Measurements from ENCODE around the gene AHNAK.
"Not testable (repeated sequence)": the region's sequence is repeated elsewhere in the genome, so short reads cannot be mapped to it uniquely, and the experiment has no call there.

The AHNAK gene, protein sequence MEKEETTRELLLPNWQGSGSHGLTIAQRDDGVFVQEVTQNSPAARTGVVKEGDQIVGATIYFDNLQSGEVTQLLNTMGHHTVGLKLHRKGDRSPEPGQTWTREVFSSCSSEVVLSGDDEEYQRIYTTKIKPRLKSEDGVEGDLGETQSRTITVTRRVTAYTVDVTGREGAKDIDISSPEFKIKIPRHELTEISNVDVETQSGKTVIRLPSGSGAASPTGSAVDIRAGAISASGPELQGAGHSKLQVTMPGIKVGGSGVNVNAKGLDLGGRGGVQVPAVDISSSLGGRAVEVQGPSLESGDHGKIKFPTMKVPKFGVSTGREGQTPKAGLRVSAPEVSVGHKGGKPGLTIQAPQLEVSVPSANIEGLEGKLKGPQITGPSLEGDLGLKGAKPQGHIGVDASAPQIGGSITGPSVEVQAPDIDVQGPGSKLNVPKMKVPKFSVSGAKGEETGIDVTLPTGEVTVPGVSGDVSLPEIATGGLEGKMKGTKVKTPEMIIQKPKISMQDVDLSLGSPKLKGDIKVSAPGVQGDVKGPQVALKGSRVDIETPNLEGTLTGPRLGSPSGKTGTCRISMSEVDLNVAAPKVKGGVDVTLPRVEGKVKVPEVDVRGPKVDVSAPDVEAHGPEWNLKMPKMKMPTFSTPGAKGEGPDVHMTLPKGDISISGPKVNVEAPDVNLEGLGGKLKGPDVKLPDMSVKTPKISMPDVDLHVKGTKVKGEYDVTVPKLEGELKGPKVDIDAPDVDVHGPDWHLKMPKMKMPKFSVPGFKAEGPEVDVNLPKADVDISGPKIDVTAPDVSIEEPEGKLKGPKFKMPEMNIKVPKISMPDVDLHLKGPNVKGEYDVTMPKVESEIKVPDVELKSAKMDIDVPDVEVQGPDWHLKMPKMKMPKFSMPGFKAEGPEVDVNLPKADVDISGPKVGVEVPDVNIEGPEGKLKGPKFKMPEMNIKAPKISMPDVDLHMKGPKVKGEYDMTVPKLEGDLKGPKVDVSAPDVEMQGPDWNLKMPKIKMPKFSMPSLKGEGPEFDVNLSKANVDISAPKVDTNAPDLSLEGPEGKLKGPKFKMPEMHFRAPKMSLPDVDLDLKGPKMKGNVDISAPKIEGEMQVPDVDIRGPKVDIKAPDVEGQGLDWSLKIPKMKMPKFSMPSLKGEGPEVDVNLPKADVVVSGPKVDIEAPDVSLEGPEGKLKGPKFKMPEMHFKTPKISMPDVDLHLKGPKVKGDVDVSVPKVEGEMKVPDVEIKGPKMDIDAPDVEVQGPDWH (N-terminal part only)

DNA sequence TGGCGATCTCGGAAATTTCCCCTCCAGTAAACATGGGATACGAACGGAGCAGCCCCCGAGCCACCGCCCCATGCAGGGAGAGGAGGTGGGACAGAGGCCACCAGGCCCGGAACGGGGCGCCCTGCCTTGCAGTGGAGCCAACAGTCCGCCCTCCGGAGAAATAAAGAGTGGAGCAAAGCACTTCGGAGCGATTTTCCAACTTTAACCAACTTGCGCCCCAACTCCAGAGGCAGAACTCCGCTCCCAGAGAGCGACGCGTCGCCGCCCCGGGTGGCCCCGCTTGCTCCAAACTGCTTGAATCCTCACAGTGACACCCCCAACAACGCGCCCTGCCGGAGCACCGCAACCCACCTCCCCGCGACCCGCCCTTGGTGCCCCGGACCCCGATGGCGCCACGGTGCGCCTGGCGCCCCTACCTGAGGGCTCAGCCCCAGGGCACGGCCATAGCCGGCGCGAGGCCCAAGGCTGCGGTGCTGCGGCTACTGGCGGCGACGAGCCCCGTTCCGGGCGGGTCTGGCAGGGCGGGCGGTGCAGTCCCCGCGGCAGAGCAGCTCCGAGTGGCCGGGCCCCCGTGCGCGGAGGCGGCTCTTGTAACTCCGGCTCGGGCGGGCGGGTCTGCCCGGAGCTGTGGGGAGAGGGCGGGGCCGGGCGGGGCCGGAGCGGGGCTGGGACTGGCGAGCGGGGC, at the start of gene AHNAK:
TSS of gene AHNAK (minus strand) at position 563 of the 685 bp plus-strand sequence. CDS start 10,708 bp downstream, outside the sequence.
- Histone ChIP-seq H3K9me3 (no peaks in the 10 kb centered on the region), H3K36me3 (replicated peaks) (0 out of 2 replicates have a peak, but pooled peaks cover 3% of the 10 kb centered on the region), H3K4me1 (peaks cover 27% of the 10 kb centered on the region), H3K27me3 (ENCODE audit: low read depth) (no peaks in the 10 kb centered on the region), H3K4me3 (peak within 1 kb of the TSS; percentile 87)
- in situ Hi-C loops (cut with MboI; ENCODE audit: low sequenced_read_pairs), result loop anchor here (10.0 kb wide), 1 partner anchor 122 kb away; no protein-coding TSS in a partner anchor
- DNase-seq (ENCODE audit: low spot score in 2 of 2), result peak; percentile 60 to 84

GRCh38 chr11:62595124-62595523, 48.5 kb upstream of the AHNAK start:
- no peak for DNase-seq (ENCODE audit: low spot score in 2 of 2)
- Histone ChIP-seq H3K36me3 (replicated peaks) (peaks cover 69% of the 10 kb centered on the region), H3K9me3 (no peaks in the 10 kb centered on the region), H3K4me3 (no peak overlapping the region), H3K27me3 (ENCODE audit: low read depth) (no peaks in the 10 kb centered on the region), H3K4me1 (peaks cover 15% of the 10 kb centered on the region)
- in situ Hi-C loops (cut with MboI; ENCODE audit: low sequenced_read_pairs), result no loop called here

- Histone ChIP-seq H3K4me1 (peaks cover 4% of the 10 kb centered on the region), H3K4me3 (no peak overlapping the region), H3K27me3 (ENCODE audit: low read depth) (no peaks in the 10 kb centered on the region), H3K9me3 (no peaks in the 10 kb centered on the region), H3K36me3 (replicated peaks) (peaks cover 64% of the 10 kb centered on the region)
- in situ Hi-C loops (cut with MboI; ENCODE audit: low sequenced_read_pairs), result no loop called here
- peak; percentile 65 to 88 for DNase-seq (ENCODE audit: low spot score in 2 of 2)
Observed at GRCh38 chr11:62593434-62594044, 46.9 kb upstream of the AHNAK start.

GRCh38 chr11:62592989-62593421, 46.4 kb upstream of the AHNAK start:
- in situ Hi-C loops (cut with MboI; ENCODE audit: low sequenced_read_pairs), result no loop called here

GRCh38 chr11:62592146-62592815, 45.7 kb upstream of the AHNAK start:
- no peaks in the 10 kb centered on the region for H3K9me3 ChIP-seq
- peaks cover 63% of the 10 kb centered on the region for H3K36me3 ChIP-seq (replicated peaks)
- DNase-seq (ENCODE audit: low spot score in 2 of 2), result no peak
- in situ Hi-C loops (cut with MboI; ENCODE audit: low sequenced_read_pairs), result no loop called here
- no peaks in the 10 kb centered on the region for H3K27me3 ChIP-seq (ENCODE audit: low read depth)
- peak overlapping the region; percentile 90 for H3K4me3 ChIP-seq
- H3K4me1 ChIP-seq, result peaks cover 4% of the 10 kb centered on the region

More at GRCh38 chr11:62592989-62593421, 46.4 kb upstream of the AHNAK start:
- no peak for DNase-seq (ENCODE audit: low spot score in 2 of 2)
- Histone ChIP-seq H3K4me3 (no peak overlapping the region), H3K9me3 (no peaks in the 10 kb centered on the region), H3K4me1 (peaks cover 4% of the 10 kb centered on the region), H3K36me3 (replicated peaks) (peaks cover 64% of the 10 kb centered on the region), H3K27me3 (ENCODE audit: low read depth) (no peaks in the 10 kb centered on the region)

GRCh38 chr11:62591448-62592145, 45.0 kb upstream of the AHNAK start, which contains the start of gene TUT1:
TSS of gene TUT1 (minus strand) at chr11:62591523. CDS start at chr11:62591485, 38 bp downstream.
- Histone ChIP-seq H3K36me3 (replicated peaks) (peaks cover 60% of the 10 kb centered on the region), H3K27me3 (ENCODE audit: low read depth) (no peaks in the 10 kb centered on the region), H3K9me3 (no peaks in the 10 kb centered on the region), H3K4me3 (peak within 1 kb of the TSS; percentile 90), H3K4me1 (peaks cover 4% of the 10 kb centered on the region)
- in situ Hi-C loops (cut with MboI; ENCODE audit: low sequenced_read_pairs), result no loop called here
- DNase-seq (ENCODE audit: low spot score in 2 of 2), result peak; percentile 96 to 98

DNA sequence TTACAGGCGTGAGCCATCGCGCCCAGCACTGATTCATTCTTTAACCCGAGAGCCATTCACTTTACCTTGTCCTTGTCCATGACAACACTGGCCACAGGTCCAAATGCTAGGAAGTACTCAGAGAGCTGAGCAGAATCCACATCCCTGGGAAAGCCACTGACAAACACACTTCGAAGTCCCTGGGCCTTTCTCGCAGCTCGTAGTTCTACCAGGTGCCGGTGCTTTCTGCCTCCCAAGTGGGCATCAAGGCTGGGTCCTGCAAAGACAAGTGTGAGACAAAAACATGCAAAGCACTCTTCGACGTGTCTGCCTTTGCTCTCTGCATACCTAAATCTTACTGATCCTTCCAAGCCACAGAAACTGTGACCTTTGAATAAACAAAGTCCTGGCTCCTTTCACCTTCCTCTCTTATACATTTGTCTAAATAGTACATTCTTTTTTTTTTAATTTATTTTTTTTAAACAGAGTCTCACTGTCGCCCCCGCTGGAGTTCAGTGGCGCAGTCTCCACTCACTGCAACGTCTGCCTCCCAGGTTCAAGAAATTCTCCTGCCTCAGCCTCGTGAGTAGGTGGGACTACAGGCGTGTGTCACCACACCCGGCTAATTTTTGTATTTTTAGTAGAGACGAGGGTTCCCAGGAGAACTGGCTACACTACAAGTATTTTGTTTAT, 42.5 kb upstream of the AHNAK start:
- in situ Hi-C loops (cut with MboI; ENCODE audit: low sequenced_read_pairs), result no loop called here
- DNase-seq (ENCODE audit: low spot score in 2 of 2), result no peak
- no peaks in the 10 kb centered on the region for H3K9me3 ChIP-seq
- H3K36me3 ChIP-seq (replicated peaks), result peaks cover 53% of the 10 kb centered on the region
- peaks cover 4% of the 10 kb centered on the region for H3K4me1 ChIP-seq
- H3K4me3 ChIP-seq, result no peak overlapping the region
- H3K27me3 ChIP-seq (ENCODE audit: low read depth), result no peaks in the 10 kb centered on the region

GRCh38 chr11:62585356-62585755, 38.8 kb upstream of the AHNAK start:
- H3K4me1 ChIP-seq; H3K27me3 ChIP-seq (ENCODE audit: low read depth); H3K4me3 ChIP-seq; in situ Hi-C loops (cut with MboI; ENCODE audit: low sequenced_read_pairs); H3K9me3 ChIP-seq; DNase-seq (ENCODE audit: low spot score in 2 of 2): not testable (repeated sequence)
- H3K36me3 ChIP-seq (replicated peaks), result peaks cover 61% of the 10 kb centered on the region

DNA sequence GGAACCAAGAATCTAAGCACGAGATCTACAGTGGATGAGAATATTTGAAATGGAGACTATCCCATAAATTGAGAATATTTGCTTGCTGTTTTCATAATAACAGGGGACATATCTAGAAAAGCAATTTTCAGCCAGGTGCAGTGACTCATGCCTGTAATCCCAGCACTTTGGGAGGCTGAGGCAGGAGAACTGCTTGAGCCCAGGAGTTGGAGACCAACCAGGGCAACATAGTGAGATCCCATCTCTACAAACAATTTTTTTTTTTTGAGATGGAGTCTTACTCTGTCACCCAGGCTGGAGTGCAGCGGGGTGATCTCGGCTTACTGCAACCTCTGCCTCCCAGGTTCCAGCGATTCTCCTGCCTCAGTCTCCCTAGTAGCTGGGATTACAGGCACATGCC, 35.1 kb upstream of the AHNAK start:
- H3K9me3 ChIP-seq; H3K4me1 ChIP-seq; H3K4me3 ChIP-seq; H3K27me3 ChIP-seq (ENCODE audit: low read depth); DNase-seq (ENCODE audit: low spot score in 2 of 2); in situ Hi-C loops (cut with MboI; ENCODE audit: low sequenced_read_pairs): not testable (repeated sequence)
- peaks cover 60% of the 10 kb centered on the region for H3K36me3 ChIP-seq (replicated peaks)

GRCh38 chr11:62580959-62581715, 34.5 kb upstream of the AHNAK start:
- H3K9me3 ChIP-seq, result no peaks in the 10 kb centered on the region
- H3K4me1 ChIP-seq, result no peaks in the 10 kb centered on the region
- peaks cover 61% of the 10 kb centered on the region for H3K36me3 ChIP-seq (replicated peaks)
- in situ Hi-C loops (cut with MboI; ENCODE audit: low sequenced_read_pairs), result no loop called here
- no peak overlapping the region for H3K4me3 ChIP-seq
- DNase-seq (ENCODE audit: low spot score in 2 of 2), result no peak
- H3K27me3 ChIP-seq (ENCODE audit: low read depth), result no peaks in the 10 kb centered on the region

DNA sequence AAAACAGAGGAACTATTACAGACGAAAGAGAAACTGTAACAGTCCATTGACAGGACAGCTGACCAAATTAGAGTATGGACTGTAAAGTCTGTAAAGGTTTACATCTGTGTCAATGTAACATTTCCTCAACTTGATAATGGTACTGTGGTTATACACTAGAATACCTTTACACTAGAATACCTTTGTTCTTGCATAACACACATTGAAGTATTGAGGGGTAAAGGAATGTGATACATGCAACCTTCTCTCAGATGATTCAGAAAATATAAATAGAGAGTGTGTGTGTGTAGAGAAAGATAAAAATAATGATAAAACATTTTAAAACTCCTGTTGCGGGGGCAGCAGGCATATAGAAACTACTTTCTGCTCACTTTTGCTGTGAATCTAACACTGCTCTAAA, 32.6 kb upstream of the AHNAK start:
- Histone ChIP-seq H3K4me1 (peaks cover 11% of the 10 kb centered on the region), H3K27me3 (ENCODE audit: low read depth) (no peaks in the 10 kb centered on the region), H3K4me3 (no peak overlapping the region), H3K9me3 (no peaks in the 10 kb centered on the region), H3K36me3 (replicated peaks) (peaks cover 66% of the 10 kb centered on the region)
- in situ Hi-C loops (cut with MboI; ENCODE audit: low sequenced_read_pairs), result no loop called here
- DNase-seq (ENCODE audit: low spot score in 2 of 2), result no peak

Data from HAP-1 (cell line).